GM18951 (cell line): ENCODE results near the gene AATK.

Source experiments
- POLR2A ChIP-seq: IDR thresholded peaks from 4 replicates; pipeline ENCODE4 v1.6.1; 2011; ENCODE audit warnings: mild to moderate bottlenecking; ENCODE audit not compliant: insufficient read length, insufficient read depth; ENCODE audit errors: extremely low read depth
- in situ Hi-C: fragments of 300-500 bp; cut with MboI; formaldehyde crosslinking; loops from one replicate; pipeline ENCODE4 v1.12.0; 2022; ENCODE audit warnings: low sequenced_read_pairs, mixed read lengths, inconsistent platforms; ENCODE audit not compliant: unreplicated experiment

Gene AATK

GRCh38 chr17:81200695-81201580 is 34.9 kb upstream of the AATK start:
- in situ Hi-C loops: no loop called here
- TF ChIP-seq POLR2A: no peak

GRCh38 chr17:81200201-81200600 is 34.2 kb upstream of the AATK start:
- TF ChIP-seq POLR2A: no peak
- in situ Hi-C loops: no loop called here

- TF ChIP-seq POLR2A: no peak
- in situ Hi-C loops: no loop called here
Measured at GRCh38 chr17:81199482-81199830, 33.4 kb upstream of the AATK start.

- TF ChIP-seq POLR2A: no peak
- in situ Hi-C loops: no loop called here
Measured at GRCh38 chr17:81198826-81199481, 32.9 kb upstream of the AATK start.

- in situ Hi-C loops: no loop called here
- no peak for TF ChIP-seq POLR2A
Measured at GRCh38 chr17:81197831-81198490, 31.9 kb upstream of the AATK start.

GRCh38 chr17:81197409-81197795 is 31.4 kb upstream of the AATK start:
- no peak for TF ChIP-seq POLR2A
- in situ Hi-C loops: no loop called here

GRCh38 chr17:81196505-81197408 is 30.7 kb upstream of the AATK start:
- in situ Hi-C loops: no loop called here
- no peak for TF ChIP-seq POLR2A

- TF ChIP-seq POLR2A: no peak
- in situ Hi-C loops: no loop called here
Measured at GRCh38 chr17:81195941-81196495, 30.0 kb upstream of the AATK start.

- in situ Hi-C loops: no loop called here
- TF ChIP-seq POLR2A: no peak
Measured at GRCh38 chr17:81194941-81195901, 29.2 kb upstream of the AATK start.

- no peak for TF ChIP-seq POLR2A
Measured at GRCh38 chr17:81194225-81194760, 28.3 kb upstream of the AATK start.

GRCh38 chr17:81193470-81194224 is 27.6 kb upstream of the AATK start:
- no peak for TF ChIP-seq POLR2A
- in situ Hi-C loops: no loop called here

More at GRCh38 chr17:81194225-81194760, 28.3 kb upstream of the AATK start:
- in situ Hi-C loops: no loop called here
